K562 (cell line): ENCODE results near the gene H2AZ2. TPM values are rescaled to one million over a fixed set of nuclear protein-coding genes. Genes with fewer than 3 reads are reported as not detected.

ENCODE experiments used
- ATAC-seq: fragments of 200-7000 bp; cut with Tn5 transposase; 3 replicates; pipeline ENCODE4 v1.9.1; 2020; ENCODE audit warnings: moderate library complexity
- BruUV-seq: library from RNA; stranded (reverse); fragments of 400-500 nt; replicated peaks from 2 replicates; lab custom pipeline; 2021; lab: Mats Ljungman, UMichigan
- CTCF ChIA-PET: fragments of 300-600 bp; formaldehyde crosslinking; extraction: SDS; loops from one replicate; lab custom pipeline; 2021; ENCODE audit warnings: low intra/inter-chr PET ratio; lab: Yijun Ruan, JAX
- POLR2A ChIA-PET: fragments of 300-600, 350-650 bp; sonication (Branson Sonifier 250); formaldehyde crosslinking; extraction: SDS; loops from one replicate; lab custom pipeline; 2021; ENCODE audit warnings: antibody characterized with exemption, inconsistent platforms; lab: Yijun Ruan, JAX
- DNase-seq, 4 experiments: peaks; one replicate each; pipeline versions ENCODE4 v3.0.0 to v3.0.0-alpha.2; 2011 to 2018; ENCODE audit warnings: low spot score in 3 of 4, mixed read lengths in 3 of 4; ENCODE audit errors: extremely low read depth in 1 of 4
- FAIRE-seq: peaks from 2 replicates; lab custom pipeline; 2011; peaks lifted over from hg19 to GRCh38; lab: Jason Lieb, UNC
- H2AFZ ChIP-seq: 2 replicates; pipeline ENCODE4 v1.6.0; 2011; ENCODE audit warnings: low read depth, low read length, control low read depth, inconsistent platforms
- H3K27ac ChIP-seq: fragments of 200-600 bp; 3 replicates; pipeline ENCODE4 v1.8.0; 2011; ENCODE audit warnings: low read depth, mild to moderate bottlenecking, control low read depth, inconsistent platforms, low read length, moderate library complexity, mixed read lengths; ENCODE audit errors: extremely low read depth
- H3K27me3 ChIP-seq, 2 experiments: fragments of 300-600 bp in 1 of 2; 2 replicates in 1 of 2; 3 replicates in 1 of 2; pipeline versions ENCODE4 v1.6.0 to v1.8.0; 2011; ENCODE audit warnings: inconsistent platforms in 2 of 2, low read length in 2 of 2, mild to moderate bottlenecking in 1 of 2, mixed read lengths in 1 of 2, moderate library complexity in 1 of 2; ENCODE audit not compliant: control insufficient read depth in 2 of 2, insufficient read depth in 2 of 2
- H3K36me3 ChIP-seq: fragments of 300-600 bp; 3 replicates; pipeline ENCODE4 v1.8.0; 2011; ENCODE audit warnings: mild to moderate bottlenecking, low read length, inconsistent platforms; ENCODE audit not compliant: control insufficient read depth, insufficient read depth
- H3K4me1 ChIP-seq, 2 experiments: fragments of 200-600 bp in 1 of 2; replicated peaks in 1 of 2; 2 replicates in 1 of 2; 3 replicates in 1 of 2; pipeline versions ENCODE4 v1.5.1 to v1.8.0; 2011; ENCODE audit warnings: inconsistent platforms in 2 of 2, low read length in 2 of 2, mild to moderate bottlenecking in 1 of 2, mixed read lengths in 1 of 2, moderate library complexity in 1 of 2; ENCODE audit not compliant: control insufficient read depth in 2 of 2, insufficient read depth in 2 of 2
- H3K4me2 ChIP-seq: 2 replicates; pipeline ENCODE4 v1.6.1; 2011; ENCODE audit warnings: low read length, control low read depth, inconsistent platforms, mixed read lengths; ENCODE audit not compliant: insufficient read depth
- H3K4me3 ChIP-seq: fragments of 200-600 bp; sonication (generic), shearing (Covaris generic); 2 replicates; pipeline ENCODE4 v1.5.1; 2016; ENCODE audit warnings: control low read depth, inconsistent platforms
- H3K79me2 ChIP-seq: fragments of 200-600 bp; 3 replicates; pipeline ENCODE4 v1.8.0; 2011; ENCODE audit warnings: low read length, inconsistent platforms; ENCODE audit not compliant: control insufficient read depth, insufficient read depth
- H3K9ac ChIP-seq, 2 experiments: 2 replicates each; pipeline versions ENCODE4 v1.6.0 to v1.6.1; 2011; ENCODE audit warnings: low read depth in 2 of 2, low read length in 2 of 2, control low read depth in 1 of 2, inconsistent platforms in 1 of 2, mild to moderate bottlenecking in 1 of 2, mixed read lengths in 1 of 2; ENCODE audit not compliant: insufficient read depth in 1 of 2
- H3K9me1 ChIP-seq: one replicate; pipeline ENCODE4 v1.6.0; 2011; ENCODE audit warnings: inconsistent platforms, mild to moderate bottlenecking, low read length, moderate library complexity; ENCODE audit not compliant: control insufficient read depth, insufficient read depth
- H3K9me3 ChIP-seq: replicated peaks from 2 replicates; pipeline ENCODE4 v1.5.1; 2011; ENCODE audit warnings: low read depth, low read length, inconsistent platforms; ENCODE audit not compliant: control insufficient read depth, insufficient read depth
- H4K20me1 ChIP-seq: replicated peaks from 2 replicates; pipeline ENCODE4 v1.6.1; 2011; ENCODE audit warnings: low read length, inconsistent platforms, mixed read lengths; ENCODE audit not compliant: control insufficient read depth, insufficient read depth
- BDP1 ChIP-seq: IDR thresholded peaks from 3 replicates; pipeline ENCODE4 v1.6.1; 2011; ENCODE audit not compliant: insufficient read length, insufficient read depth
- ESRRA ChIP-seq: fragments of 450-650 bp; IDR thresholded peaks from 2 replicates; pipeline ENCODE4 v1.6.1; 2014; ENCODE audit warnings: low read depth, mild to moderate bottlenecking, moderate library complexity, borderline replicate concordance
- EWSR1 ChIP-seq: fragments of 450-650 bp; IDR thresholded peaks from 2 replicates; pipeline ENCODE4 v1.6.1; 2018; ENCODE audit warnings: borderline replicate concordance, mild to moderate bottlenecking, low read depth, moderate library complexity; ENCODE audit not compliant: partially characterized antibody
- FOXJ3 ChIP-seq: sonication (generic); formaldehyde crosslinking; IDR thresholded peaks from 2 replicates; pipeline ENCODE4 v1.4.0; 2020; ENCODE audit warnings: mild to moderate bottlenecking, missing genetic modification reagents
- GTF2E2 ChIP-seq: fragments of 200-800 bp; sonication (Bioruptor generic); IDR thresholded peaks from 2 replicates; pipeline ENCODE4 v1.6.1; 2016; ENCODE audit warnings: missing genetic modification characterization, missing compliant biosample characterization
- LEF1 ChIP-seq: fragments of 450-650 bp; IDR thresholded peaks from 2 replicates; pipeline ENCODE4 v1.6.1; 2016; ENCODE audit warnings: mild to moderate bottlenecking
- MCM3 ChIP-seq: fragments of 450-650 bp; IDR thresholded peaks from 2 replicates; pipeline ENCODE4 v1.6.1; 2016
- PRDM10 ChIP-seq: fragments of 450-650 bp; IDR thresholded peaks from 2 replicates; pipeline ENCODE4 v1.6.1; 2018; ENCODE audit not compliant: partially characterized antibody
- TBL1XR1 ChIP-seq, 2 experiments: IDR thresholded peaks; 2 replicates each; pipeline ENCODE4 v1.6.1; 2012; ENCODE audit warnings: improper control_type of control experiment in 2 of 2, low read length in 2 of 2, mild to moderate bottlenecking in 1 of 2
- ZBTB11 ChIP-seq, 3 experiments: fragments of 200-800 bp in 1 of 3; fragments of 250-450 bp in 1 of 3; fragments of 450-650 bp in 1 of 3; sonication (Bioruptor Pico) in 1 of 3; sonication (Bioruptor generic) in 1 of 3; formaldehyde crosslinking in 1 of 3; IDR thresholded peaks; 2 replicates each; pipeline versions ENCODE4 v1.6.1 to v1.8.0; 2016 to 2022; ENCODE audit warnings: mild to moderate bottlenecking in 2 of 3, missing genetic modification characterization in 2 of 3, missing compliant biosample characterization in 1 of 3, moderate library complexity in 1 of 3
- ZNF311 ChIP-seq: fragments of 250-450 bp; sonication (Bioruptor Pico); IDR thresholded peaks from 2 replicates; pipeline ENCODE4 v1.4.0; 2020; ENCODE audit warnings: mild to moderate bottlenecking, moderate library complexity
- ZNF41 ChIP-seq: fragments of 250-450 bp; sonication (Bioruptor Pico); conservative IDR thresholded peaks from 2 replicates; pipeline ENCODE4 v1.4.0; 2020; ENCODE audit warnings: mild to moderate bottlenecking
- ZZZ3 ChIP-seq: fragments of 450-650 bp; IDR thresholded peaks from 2 replicates; pipeline ENCODE4 v1.6.1; 2016; ENCODE audit warnings: antibody characterized with exemption, mild to moderate bottlenecking, moderate library complexity
- WGBS: fragments of 100-300 bp; shearing (Covaris generic); methylation state at CpG from one replicate; pipeline ENCODE4 v1.1.6; 2016; ENCODE audit warnings: low coverage, mixed read lengths; ENCODE audit not compliant: insufficient coverage; ENCODE audit errors: missing lambda C conversion rate; 5-methylcytosine and 5-hydroxymethylcytosine counted together
- in situ Hi-C: fragments of 300-500 bp; cut with MboI; formaldehyde crosslinking; loops from 4 replicates; pipeline ENCODE4 v1.15.0; 2018; ENCODE audit warnings: inconsistent platforms, mixed read lengths
- intact Hi-C: fragments of 100-400 bp; cut with micrococcal nuclease; formaldehyde crosslinking; loops from 2 replicates; pipeline ENCODE4 v1.14.2; 2022
- polyA plus RNA-seq, 8 experiments: library from polyadenylated mRNA; depleted of rRNA in 4 of 8; stranded (reverse) in 5 of 8; unstranded in 3 of 8; fragments of >200 nt; fragmentation: Nextera tagmentation in 2 of 8; fragmentation: Illumina TruSeq in 1 of 8; extraction: Ambion mirVana in 2 of 8; extraction: Trizol in 1 of 8; gene quantifications; 2 replicates each; pipeline versions ENCODE4 v1.2.1 to v1.2.3, GENCODE V29; 2011 to 2014; ENCODE audit warnings: inconsistent platforms in 1 of 8, missing spikeins in 1 of 8
- total RNA-seq, 7 experiments: library from RNA; depleted of rRNA in 6 of 7; stranded (reverse); fragments of >200 nt in 6 of 7; fragmentation: Illumina TruSeq in 2 of 7; extraction: Trizol in 2 of 7; gene quantifications; 2 replicates each; pipeline versions ENCODE4 v1.2.1 to v1.2.3, GENCODE V29; 2011 to 2021; ENCODE audit warnings: low replicate concordance in 1 of 7

Gene H2AZ2
- total and polyA plus RNA-seq, 9 of the 15 experiments (the other 6 are each of a cell fraction or from before 2014, with no cell fraction given), result 105 to 382 (median 286) TPM

DNA sequence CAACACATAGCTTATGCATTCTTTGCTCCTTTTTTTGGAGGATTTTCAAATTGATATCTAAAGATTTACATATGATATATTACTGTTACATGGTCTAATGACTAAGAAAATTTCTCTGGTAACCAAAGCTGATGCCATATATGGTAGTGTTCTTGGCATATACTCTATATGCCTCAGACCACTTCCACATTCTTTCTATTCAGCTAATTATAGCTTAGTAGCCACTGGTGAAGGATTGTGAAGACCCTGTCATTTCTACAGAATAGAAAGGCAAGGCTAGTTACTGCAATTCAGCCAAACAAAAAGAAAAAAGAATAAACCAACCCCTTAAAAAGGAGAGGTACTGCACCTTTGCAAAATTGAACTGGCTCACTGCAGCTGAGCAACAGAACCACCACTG lies 33.7 kb upstream of the H2AZ2 start (continued):
- TF ChIP-seq ZBTB11 (CRISPR knock-in tag; IDR thresholded peaks at IDR 0.05) (0 out of 6 replicates have a peak, but pooled peaks of 1 of the 3 experiments have one; percentile 13), ZNF41 (CRISPR knock-in tag) (no peak), FOXJ3 (CRISPR knock-in tag) (no peak), BDP1 (no peak), GTF2E2 (tag) (peak; percentile 24; the same call in 1 of the 2 replicates)

DNA sequence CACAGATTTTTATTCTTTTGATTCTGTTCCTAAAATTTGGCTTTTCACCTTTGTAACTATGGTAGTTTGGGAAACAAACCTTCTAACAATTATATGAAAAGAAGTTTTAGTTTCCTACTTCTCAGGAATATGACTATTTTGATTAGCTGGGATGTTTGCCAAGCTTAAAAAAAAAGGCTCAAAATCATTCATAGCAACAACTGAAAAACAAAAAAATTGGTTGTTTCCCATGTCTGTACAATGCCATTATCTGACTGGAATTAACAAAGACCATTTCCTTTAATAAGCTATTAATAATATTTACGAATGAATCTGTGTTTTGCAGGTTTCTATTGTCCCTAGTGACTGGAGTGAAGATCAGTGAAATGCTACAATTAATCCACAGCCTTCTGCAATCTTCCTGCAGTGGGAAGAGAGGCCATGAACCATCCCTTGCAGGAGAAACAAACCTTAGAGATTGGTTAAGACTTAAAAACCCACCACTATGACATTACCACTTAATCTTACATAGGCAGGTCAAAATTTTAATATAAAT lies 33.2 kb upstream of the H2AZ2 start:
- Histone ChIP-seq H3K4me1 (peaks cover 11 to 50% of the 10 kb centered on the region in 2 experiments), H3K9me1 (no peaks in the 10 kb centered on the region), H3K36me3 (peaks cover 51% of the 10 kb centered on the region), H2AFZ (no peak overlapping the region), H3K9me3 (no peaks in the 10 kb centered on the region), H3K27me3 (no peaks in the 10 kb centered on the region), H4K20me1 (peaks cover 47% of the 10 kb centered on the region), H3K4me3 (peak overlapping the region; percentile 78; the same call in 1 of the 2 replicates), H3K9ac (peak overlapping the region in 1 of 2 experiments; percentile 55; a peak in 1 of 4 replicates), H3K4me2 (peak overlapping the region; percentile 58), H3K27ac (peak overlapping the region; percentile 31; the same call in 1 of the 3 replicates), H3K79me2 (peaks cover 83% of the 10 kb centered on the region)
- intact Hi-C loops (loop anchor here (5.0 kb wide), 1 partner anchor 106 kb away; no protein-coding TSS in a partner anchor), in situ Hi-C loops (no loop called here)
- no peak for DNase-seq
- no TSS peak for BruUV-seq
- WGBS, result 5% methylated on average over 1 of the region's 1 CpG
- ATAC-seq, result no peak
- POLR2A ChIA-PET, result interaction anchor here (0.6 to 3.6 kb wide), 16 partner anchors 8 to 278 kb away, joined by 3 to 23 read pairs (median 5); partner anchors contain the start of gene H2AZ2
- no peak for FAIRE-seq
- CTCF ChIA-PET, result no interaction called here
- TF ChIP-seq ESRRA (no peak), LEF1 (no peak), TBL1XR1 (IDR thresholded peaks at IDR 0.05; ENCODE audit: low read length in 2 of 2) (0 out of 4 replicates have a peak, but pooled peaks of 1 of the 2 experiments have one; percentile 5), PRDM10 (no peak), ZZZ3 (no peak), MCM3 (no peak), ZNF311 (CRISPR knock-in tag) (no peak), EWSR1 (no peak)
